Measurements from ENCODE around the gene ROBO2. TPM values are rescaled to one million over a fixed set of nuclear protein-coding genes. Genes with fewer than 3 reads are reported as not detected.

ROBO2 gene
- total RNA-seq, 4 donors from 2014 or later, result 0.20 to 0.41 (median 0.32) TPM; not detected in 1

GRCh38 chr3:77158730-77159581 is 119.1 kb downstream of the ROBO2 start:
- TF ChIP-seq EP300 (IDR thresholded peaks at IDR 0.05; ENCODE audit: low read depth) (no peak), POLR2AphosphoS5 (IDR thresholded peaks at IDR 0.05) (no peak), CTCF (IDR thresholded peaks at IDR 0.05) (no peak), POLR2A (IDR thresholded peaks at IDR 0.05) (no peak)
- WGBS, 2 donors (ENCODE audit: low coverage in 1 of 2), result 80 to 86% methylated on average over 5 of the region's 5 CpGs
- Histone ChIP-seq H3K9me3 (no peaks in the 10 kb centered on the region), H3K36me3 (no peaks in the 10 kb centered on the region), H3K4me1 (no peaks in the 10 kb centered on the region), H3K4me3 (no peak overlapping the region), H3K27me3 (no peaks in the 10 kb centered on the region), H3K27ac (no peak overlapping the region)
- in situ Hi-C loops (cut with MboI; ENCODE audit: low pct_ligation_motif_present in 1 of 4, low pct_unique_long_range_greater_than_20kb in 1 of 4, low sequenced_read_pairs in 3 of 4) (no loop called here), intact Hi-C loops (cut with DNase I; ENCODE audit: low total_unique reads) (no loop called here)
- DNase-seq, result no peak

- intact Hi-C loops (cut with DNase I; ENCODE audit: low total_unique reads), result no loop called here
- WGBS, 2 donors (ENCODE audit: low coverage in 1 of 2), result 92% methylated on average over 2 of the region's 2 CpGs
- in situ Hi-C loops (cut with MboI; ENCODE audit: low pct_ligation_motif_present in 1 of 4, low pct_unique_long_range_greater_than_20kb in 1 of 4, low sequenced_read_pairs in 3 of 4), result no loop called here
- TF ChIP-seq CTCF (IDR thresholded peaks at IDR 0.05), result no peak
- TF ChIP-seq POLR2A (IDR thresholded peaks at IDR 0.05), result no peak
- TF ChIP-seq POLR2AphosphoS5 (IDR thresholded peaks at IDR 0.05), result no peak
- no peak for TF ChIP-seq EP300 (IDR thresholded peaks at IDR 0.05; ENCODE audit: low read depth)
- DNase-seq, result no peak
- Histone ChIP-seq H3K9me3 (no peaks in the 10 kb centered on the region), H3K27ac (no peak overlapping the region), H3K4me1 (no peaks in the 10 kb centered on the region), H3K4me3 (no peak overlapping the region), H3K27me3 (no peaks in the 10 kb centered on the region), H3K36me3 (no peaks in the 10 kb centered on the region)
Observed at GRCh38 chr3:77160931-77161497, 121.1 kb downstream of the ROBO2 start.

- TF ChIP-seq EP300 (IDR thresholded peaks at IDR 0.05; ENCODE audit: low read depth) (no peak), POLR2AphosphoS5 (IDR thresholded peaks at IDR 0.05) (no peak), POLR2A (IDR thresholded peaks at IDR 0.05) (no peak), CTCF (IDR thresholded peaks at IDR 0.05) (no peak)
- Histone ChIP-seq H3K36me3 (no peaks in the 10 kb centered on the region), H3K9me3 (no peaks in the 10 kb centered on the region), H3K4me1 (no peaks in the 10 kb centered on the region), H3K4me3 (no peak overlapping the region), H3K27me3 (no peaks in the 10 kb centered on the region), H3K27ac (no peak overlapping the region)
- intact Hi-C loops (cut with DNase I; ENCODE audit: low total_unique reads) (no loop called here), in situ Hi-C loops (cut with MboI; ENCODE audit: low pct_ligation_motif_present in 1 of 4, low pct_unique_long_range_greater_than_20kb in 1 of 4, low sequenced_read_pairs in 3 of 4) (no loop called here)
- no peak for DNase-seq
- 80 to 92% methylated on average over 2 to 4 of the region's 4 CpGs for WGBS, 2 donors (ENCODE audit: low coverage in 1 of 2)
Observed at GRCh38 chr3:77169823-77170222, 129.9 kb downstream of the ROBO2 start.

- TF ChIP-seq POLR2A (IDR thresholded peaks at IDR 0.05) (no peak), POLR2AphosphoS5 (IDR thresholded peaks at IDR 0.05) (no peak), CTCF (IDR thresholded peaks at IDR 0.05) (no peak), EP300 (IDR thresholded peaks at IDR 0.05; ENCODE audit: low read depth) (no peak)
- H3K4me3 ChIP-seq, result no peak overlapping the region
- intact Hi-C loops (cut with DNase I; ENCODE audit: low total_unique reads), result no loop called here
- in situ Hi-C loops (cut with MboI; ENCODE audit: low pct_ligation_motif_present in 1 of 4, low pct_unique_long_range_greater_than_20kb in 1 of 4, low sequenced_read_pairs in 3 of 4), result no loop called here
- no peak for DNase-seq
- 79% methylated on average over 4 to 5 of the region's 5 CpGs for WGBS, 2 donors (ENCODE audit: low coverage in 1 of 2)
- no peaks in the 10 kb centered on the region for H3K36me3 ChIP-seq
- H3K27me3 ChIP-seq, result no peaks in the 10 kb centered on the region
- no peaks in the 10 kb centered on the region for H3K9me3 ChIP-seq
- H3K4me1 ChIP-seq, result no peaks in the 10 kb centered on the region
- H3K27ac ChIP-seq, result no peak overlapping the region
Observed at GRCh38 chr3:77171026-77171425, 131.1 kb downstream of the ROBO2 start.
